Fibroblast of skin of left biceps (primary cell): ENCODE measurements around the gene ARID3C.

ENCODE experiments used
- DNase-seq, 2 experiments: peaks; one replicate each; pipeline ENCODE4 v3.0.0-alpha.2; 2013; ENCODE audit warnings: low read depth in 2 of 2

ARID3C gene

DNA sequence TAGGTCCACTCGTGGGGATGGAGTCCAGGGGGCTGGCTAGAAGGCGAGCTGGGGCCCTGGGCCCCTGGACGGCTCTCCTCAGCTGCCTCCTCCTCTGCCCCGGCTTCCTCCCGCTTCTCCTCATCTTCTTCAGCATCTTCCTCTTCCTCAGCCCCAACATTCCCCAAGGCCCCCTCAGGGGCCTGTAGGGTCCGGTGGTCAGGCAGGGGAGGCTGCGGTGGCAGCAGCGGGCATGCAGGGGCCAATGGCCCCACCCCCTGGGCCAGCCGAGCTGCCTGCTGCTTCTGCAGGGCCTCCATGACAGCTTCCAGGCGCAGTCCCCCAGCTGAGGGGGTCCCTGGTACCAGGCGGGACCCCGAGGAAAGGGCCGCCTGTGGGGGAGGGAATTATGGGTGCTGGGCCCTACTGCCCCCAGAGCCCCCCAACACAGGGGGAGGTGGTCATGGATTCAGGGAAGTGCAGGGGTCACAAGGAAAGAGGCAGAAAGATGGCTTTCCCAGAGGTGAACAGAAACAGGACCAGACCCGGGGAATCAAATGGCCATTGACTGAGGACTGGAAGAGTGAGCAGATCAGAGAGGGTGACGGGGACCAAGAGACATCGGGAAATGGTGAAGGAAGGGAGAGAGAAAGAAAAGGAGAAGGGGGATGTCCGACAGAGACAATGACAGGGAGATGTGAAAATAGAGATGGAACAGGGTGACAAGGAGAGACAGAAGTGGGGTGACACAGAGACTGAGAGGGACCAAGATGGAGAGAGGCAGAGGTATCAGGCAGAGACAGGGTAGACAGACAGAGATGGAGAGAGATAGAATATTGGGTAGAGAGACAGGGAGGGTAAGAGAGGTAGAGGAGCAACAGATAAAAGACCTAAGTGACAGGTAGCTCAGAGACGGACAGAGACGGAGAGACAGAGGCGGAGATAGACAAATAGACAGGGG is 880 bp downstream of the ARID3C start:
- DNase-seq = no peak

GRCh38 chr9:34625186-34625486 is 3.7 kb downstream of the ARID3C start:
- no peak for DNase-seq

DNA sequence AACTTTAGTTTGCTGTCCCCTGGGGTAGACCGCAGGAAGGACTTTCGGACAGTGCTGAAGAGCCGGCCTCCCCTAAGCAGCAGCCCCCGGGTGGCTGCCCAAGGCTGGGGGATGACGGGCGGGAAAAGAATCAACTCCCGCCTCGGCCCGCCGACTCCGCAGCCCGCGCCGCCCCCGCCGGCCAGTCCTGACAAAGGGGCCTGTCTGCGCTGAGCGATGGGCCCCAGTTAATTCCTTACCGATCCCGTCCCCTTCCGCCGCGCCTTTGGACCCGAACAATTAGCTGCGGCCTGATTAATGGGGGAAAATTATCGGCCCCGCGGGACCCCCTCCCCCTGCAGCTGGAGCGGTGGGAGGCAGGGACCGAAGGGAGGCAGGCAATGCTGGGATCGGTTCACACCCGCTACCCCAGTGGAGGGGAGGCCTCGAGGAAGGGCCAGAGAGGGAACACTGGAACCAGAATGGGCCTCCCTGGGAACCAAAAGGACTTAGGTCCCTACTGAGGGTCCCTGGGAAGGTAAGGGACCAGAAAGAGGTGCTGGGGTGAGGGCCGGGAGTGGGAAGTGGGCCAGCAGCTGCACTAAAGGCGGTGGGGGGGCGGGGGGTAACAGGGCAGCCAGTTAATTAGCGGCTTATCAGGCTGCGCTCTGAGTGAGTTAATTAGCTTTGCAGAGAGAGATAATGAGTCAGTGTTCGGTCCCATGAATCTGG is 4.2 kb downstream of the ARID3C start:
- no peak for DNase-seq

DNA sequence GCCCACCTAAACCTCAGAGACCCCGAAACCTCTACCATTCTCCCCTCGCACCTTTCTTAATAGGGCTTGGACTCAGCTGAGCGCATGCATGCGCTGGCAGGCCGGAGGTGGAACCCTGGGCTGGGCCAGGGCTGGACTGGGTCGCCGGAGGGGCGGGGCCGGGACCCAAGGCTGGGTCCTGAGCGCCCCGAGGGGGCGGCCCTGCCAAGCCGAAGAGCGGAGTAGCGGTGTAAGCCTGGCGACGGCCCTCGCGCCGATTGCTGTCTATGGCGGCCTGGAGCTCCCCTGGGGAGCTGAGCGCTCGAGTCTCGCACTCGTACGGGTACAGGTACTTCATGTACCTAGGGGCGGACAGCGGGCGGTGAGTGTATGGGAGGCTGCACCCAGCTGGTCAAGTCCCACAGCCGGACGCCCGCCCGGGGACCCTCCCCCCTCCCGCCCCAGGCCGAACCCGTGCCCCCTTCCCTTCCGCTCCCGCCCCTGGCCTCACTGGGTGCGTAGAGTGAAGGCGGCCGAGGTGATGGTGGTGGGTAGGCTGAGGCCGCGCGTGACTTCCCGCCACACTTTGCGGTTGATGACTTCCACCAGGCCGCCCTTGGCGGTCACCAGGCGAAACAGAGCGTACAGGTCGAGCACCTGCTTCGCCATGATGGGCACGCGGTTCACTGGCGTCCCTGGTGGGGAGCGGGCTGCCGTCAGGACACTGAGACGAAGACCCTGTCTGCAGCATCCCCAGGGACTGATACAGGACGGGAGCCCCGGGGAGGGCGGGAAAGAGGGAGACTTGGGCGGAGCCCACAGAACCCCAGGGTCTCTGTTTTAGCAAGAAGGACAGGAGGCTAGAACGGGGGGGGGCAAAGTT is 5.3 kb downstream of the ARID3C start:
- DNase-seq = no peak

DNA sequence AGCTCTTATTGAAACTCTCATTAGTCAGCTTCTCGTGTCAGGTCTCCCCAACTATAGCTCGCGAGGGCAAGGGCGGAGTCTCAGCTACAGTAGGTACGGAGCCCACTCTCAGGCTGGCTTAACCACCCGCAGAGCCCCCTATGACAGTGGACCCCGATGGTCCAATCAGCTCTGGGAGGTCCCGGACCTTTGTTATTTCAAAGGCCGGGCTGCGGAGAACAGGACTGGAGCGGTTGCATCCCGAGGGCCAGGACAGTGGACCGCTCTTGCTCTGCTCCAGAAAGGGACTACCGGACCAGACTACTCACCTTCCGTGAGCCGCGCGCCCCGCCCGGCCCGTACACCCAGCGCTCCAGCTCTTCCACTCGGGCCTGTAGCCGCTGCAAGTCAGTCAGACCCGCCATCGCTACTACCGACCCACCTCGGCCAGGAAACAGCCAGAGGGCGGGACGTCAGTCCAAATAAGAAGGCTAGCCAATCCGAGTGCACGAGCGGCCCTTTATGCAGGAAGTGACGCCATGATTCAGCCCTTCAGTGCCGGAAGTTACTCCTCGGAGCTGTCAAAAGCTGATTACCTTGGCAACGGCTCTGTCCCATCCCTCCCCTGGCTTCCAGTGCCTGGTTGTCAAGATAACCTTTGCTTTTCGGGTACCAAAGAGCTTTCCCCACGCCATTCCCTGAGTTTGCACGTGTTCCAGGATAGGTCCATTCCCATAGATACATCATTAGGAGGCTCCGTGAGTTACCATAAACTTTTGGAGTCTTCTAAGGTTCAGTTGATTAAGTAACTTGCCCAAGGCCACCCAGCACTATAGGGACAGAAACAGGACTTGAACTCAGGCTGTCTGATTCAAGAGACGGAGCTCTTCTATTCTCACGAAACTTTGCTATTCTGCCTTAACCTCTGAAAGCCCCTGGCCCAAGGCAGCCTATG is 8.5 kb downstream of the ARID3C start, which contains the start of gene DCTN3:
DCTN3 (minus strand) TSS at position 435 of the 934 bp plus-strand sequence; CDS start at position 404, 31 bp downstream.
- DNase-seq = peak; percentile 82 to 83

GRCh38 chr9:34615132-34615531 is 13.7 kb downstream of the ARID3C start:
- no peak for DNase-seq

- peak; percentile 23 to 31 for DNase-seq
Measured at GRCh38 chr9:34612788-34613390, 16.0 kb downstream of the ARID3C start.

- peak; percentile 37 to 52 for DNase-seq
Measured at GRCh38 chr9:34611811-34612787, 16.8 kb downstream of the ARID3C start, which contains the start of gene RPP25L. TSS of gene RPP25L (minus strand) at chr9:34612097. CDS start at chr9:34611296, 801 bp downstream.

GRCh38 chr9:34611251-34611810 is 17.5 kb downstream of the ARID3C start:
- DNase-seq = no peak

DNA sequence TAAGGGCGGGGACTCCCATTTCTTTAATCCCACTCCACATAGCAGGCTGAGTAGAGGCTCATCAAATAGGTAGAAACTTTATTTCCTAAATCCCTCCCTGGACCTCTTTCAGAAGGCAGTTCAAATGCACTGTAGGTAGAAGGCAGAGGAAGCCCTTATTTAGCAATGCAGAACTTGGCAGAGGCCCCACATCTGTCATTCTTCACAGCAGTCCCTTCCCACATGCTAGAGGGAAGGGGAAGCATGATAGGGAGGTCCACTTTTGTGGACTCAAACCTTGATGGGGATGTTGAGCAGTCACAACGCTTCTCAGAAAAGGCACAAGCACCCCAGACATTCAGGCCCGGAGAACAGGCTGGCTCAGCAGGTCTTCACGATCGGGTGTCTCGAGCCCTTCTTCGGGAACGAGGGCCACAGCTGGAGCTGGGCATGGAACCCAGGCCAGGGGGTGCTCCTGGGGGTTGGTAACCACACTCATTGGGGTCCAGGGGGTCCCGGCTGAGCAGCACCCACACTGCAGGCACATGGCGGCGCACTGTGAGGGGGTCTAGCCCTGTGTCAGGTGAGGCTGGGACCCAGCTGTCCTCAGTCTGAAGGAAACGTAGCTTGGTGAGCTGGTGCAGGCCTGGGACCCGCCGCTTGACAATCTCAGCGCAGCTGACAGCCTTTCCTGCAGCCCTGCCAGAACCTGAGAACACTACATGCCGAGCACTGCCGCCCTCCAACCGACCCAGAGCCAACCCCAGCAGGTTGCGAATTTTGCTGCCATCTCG is 18.2 kb downstream of the ARID3C start:
- no peak for DNase-seq

DNA sequence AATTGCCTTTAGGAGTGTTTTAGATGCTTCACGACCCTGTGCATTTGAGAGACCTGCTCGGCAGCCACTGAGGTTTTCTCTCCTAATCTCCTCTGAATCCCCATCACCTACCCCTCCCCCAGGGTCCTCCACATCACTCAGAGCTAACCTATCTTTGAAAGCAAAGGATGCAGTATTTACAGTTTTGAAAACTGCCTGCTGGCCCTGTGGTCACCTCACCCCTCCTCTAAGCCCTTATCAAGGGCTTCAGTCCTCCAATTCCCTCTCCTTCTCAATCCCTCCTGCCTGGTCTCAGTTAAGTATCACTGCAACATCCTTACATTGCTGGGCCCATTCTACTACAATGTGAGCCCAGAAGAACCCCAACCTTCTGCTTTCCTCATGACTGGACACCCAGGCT is 21.5 kb downstream of the ARID3C start:
- DNase-seq = no peak

- DNase-seq = no peak
Measured at GRCh38 chr9:34606905-34607304, 22.0 kb downstream of the ARID3C start.

DNA sequence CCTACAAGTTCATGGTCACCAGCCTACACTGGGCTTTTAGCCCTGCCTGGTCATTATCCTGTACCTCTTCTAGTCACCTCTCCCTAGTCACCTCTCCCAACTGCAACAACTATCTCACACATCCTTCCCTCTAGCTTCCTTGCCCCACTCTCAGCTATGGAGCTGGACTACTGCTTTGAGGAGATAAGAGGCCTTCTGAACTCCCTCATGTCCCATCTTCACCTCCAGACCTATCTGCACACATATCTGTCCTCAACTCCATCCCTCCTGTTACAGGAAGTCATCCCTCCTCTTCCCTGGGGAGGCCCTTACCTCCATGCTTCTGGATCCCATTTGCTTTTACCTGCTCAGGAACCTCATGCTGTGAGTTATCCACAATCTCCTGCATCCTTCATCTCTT is 22.7 kb downstream of the ARID3C start:
- no peak for DNase-seq

GRCh38 chr9:34603610-34604231 is 25.1 kb downstream of the ARID3C start:
- DNase-seq = peak; percentile 15 to 21

- DNase-seq = no peak
Measured at GRCh38 chr9:34601937-34602573, 26.8 kb downstream of the ARID3C start.

DNA sequence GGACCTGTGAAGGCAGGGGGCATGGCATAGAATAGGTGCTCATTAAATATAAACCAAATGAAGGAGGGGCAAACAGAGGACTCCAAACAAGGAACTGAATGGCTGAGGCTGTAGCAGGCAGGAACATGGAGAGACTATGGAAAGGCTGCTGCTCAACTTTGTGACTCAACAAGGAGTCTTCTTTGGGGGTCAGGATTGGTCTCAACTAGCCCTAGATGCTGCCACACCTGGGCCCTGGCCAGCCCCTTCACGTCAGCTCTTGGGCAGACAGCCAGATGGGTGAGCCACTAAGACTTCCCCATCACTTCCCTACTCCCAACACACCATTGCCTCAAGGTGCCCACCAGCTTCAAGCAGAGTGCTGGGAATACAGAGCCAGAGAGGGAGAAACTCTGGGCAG is 28.0 kb downstream of the ARID3C start:
- DNase-seq = no peak

DNA sequence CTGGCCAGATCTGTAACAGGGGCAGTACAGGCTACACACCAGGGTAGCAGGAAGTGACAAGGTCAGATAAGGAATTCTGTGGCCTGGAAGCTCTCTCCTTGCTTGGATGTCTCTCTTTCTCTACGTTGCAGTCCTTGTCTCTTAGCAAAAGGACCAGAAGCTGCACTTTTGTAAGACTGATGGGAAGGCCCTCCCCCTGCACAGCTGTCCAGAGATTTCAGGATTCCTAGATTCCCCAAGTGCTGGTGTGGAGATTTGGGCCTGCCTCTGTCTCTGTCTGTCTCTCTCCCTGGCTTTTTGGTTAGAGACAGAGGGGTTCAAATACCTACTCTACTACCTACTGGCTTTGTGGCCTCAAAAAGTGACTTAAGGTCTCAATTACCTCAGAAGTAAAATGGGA is 29.3 kb downstream of the ARID3C start:
- no peak for DNase-seq
